SU-DHL-6 (cell line): ENCODE measurements around the gene PTPRN2.

Experiments
- H2AFZ ChIP-seq: fragments of 200-600 bp; sonication (generic); 2 replicates; pipeline ENCODE4 v1.6.1; 2014; ENCODE audit warnings: low read depth, mild to moderate bottlenecking, moderate library complexity, mixed read lengths, antibody characterized with exemption, low read length; ENCODE audit not compliant: severe bottlenecking
- H3F3A ChIP-seq: fragments of 200-600 bp; shearing (Covaris generic); 2 replicates; pipeline ENCODE4 v1.6.0; 2016; ENCODE audit warnings: antibody characterized with exemption, mild to moderate bottlenecking; ENCODE audit not compliant: insufficient read depth
- H3K27ac ChIP-seq: fragments of 200-600 bp; sonication (generic); 2 replicates; pipeline ENCODE4 v1.5.1; 2016; ENCODE audit warnings: low read depth, mild to moderate bottlenecking, low read length, moderate library complexity, mixed read lengths
- H3K27me3 ChIP-seq: fragments of 200-600 bp; sonication (generic), shearing (Covaris generic); 2 replicates; pipeline ENCODE4 v1.6.0; 2014; ENCODE audit warnings: mild to moderate bottlenecking, low read length
- H3K36me3 ChIP-seq: fragments of 200-600 bp; sonication (generic); 2 replicates; pipeline ENCODE4 v1.6.1; 2014; ENCODE audit warnings: mild to moderate bottlenecking, low read length, mixed read lengths
- H3K4me2 ChIP-seq: fragments of 300-600, 200-600 bp; shearing (Covaris generic), sonication (generic); 2 replicates; pipeline ENCODE4 v1.6.0; 2014; ENCODE audit warnings: low read length, low read depth, mild to moderate bottlenecking; ENCODE audit not compliant: poor library complexity, severe bottlenecking
- H3K4me3 ChIP-seq: fragments of 200-600 bp; sonication (generic); 2 replicates; pipeline ENCODE4 v1.5.1; 2014; ENCODE audit warnings: antibody characterized with exemption, low read length, mild to moderate bottlenecking, mixed read lengths; ENCODE audit not compliant: insufficient read depth, poor library complexity, severe bottlenecking
- H3K79me2 ChIP-seq: fragments of 200-600 bp; sonication (generic); 2 replicates; pipeline ENCODE4 v1.6.1; 2014; ENCODE audit warnings: mild to moderate bottlenecking, low read length, moderate library complexity; ENCODE audit not compliant: insufficient read depth
- H3K9ac ChIP-seq: fragments of 200-600 bp; sonication (generic); 2 replicates; pipeline ENCODE4 v1.7.0; 2014; ENCODE audit warnings: mild to moderate bottlenecking, low read length
- H3K9me2 ChIP-seq: fragments of 200-600 bp; sonication (generic); replicated peaks from 2 replicates; pipeline ENCODE4 v1.6.1; 2014; ENCODE audit warnings: low read length; ENCODE audit not compliant: insufficient read depth
- H3K9me3 ChIP-seq: fragments of 200-600 bp; sonication (generic); 2 replicates; pipeline ENCODE4 v1.6.1; 2014; ENCODE audit warnings: low read length, mixed read lengths; ENCODE audit not compliant: insufficient read depth
- H4K20me1 ChIP-seq: fragments of 200-600 bp; sonication (generic); 2 replicates; pipeline ENCODE4 v1.6.1; 2014; ENCODE audit warnings: low read depth, mild to moderate bottlenecking, antibody characterized with exemption, low read length, moderate library complexity, mixed read lengths
- CTCF ChIP-seq: fragments of 200-600 bp; sonication (generic); IDR thresholded peaks from one replicate; pipeline ENCODE4 v1.5.1; 2017; ENCODE audit warnings: antibody characterized with exemption, mild to moderate bottlenecking, low read length, moderate library complexity; ENCODE audit not compliant: insufficient read depth, poor library complexity, severe bottlenecking
- EZH2phosphoT487 ChIP-seq: fragments of 200-600 bp; sonication (generic), shearing (Covaris generic); conservative IDR thresholded peaks from 2 replicates; pipeline ENCODE4 v1.6.1; 2018; ENCODE audit warnings: mild to moderate bottlenecking, antibody characterized with exemption, low read length, moderate library complexity, mixed read lengths

The PTPRN2 gene

GRCh38 chr7:157966490-157966889 lies 621.1 kb downstream of the PTPRN2 start:
- no peak overlapping the region for H3K9ac ChIP-seq
- H3F3A ChIP-seq = no peaks in the 10 kb centered on the region
- no peak overlapping the region for H2AFZ ChIP-seq
- H3K4me2 ChIP-seq = no peak overlapping the region
- no peaks in the 10 kb centered on the region for H3K79me2 ChIP-seq
- H4K20me1 ChIP-seq = no peaks in the 10 kb centered on the region
- peaks cover 4% of the 10 kb centered on the region; the same call in 1 of the 2 replicates for H3K9me3 ChIP-seq
- no peaks in the 10 kb centered on the region for H3K9me2 ChIP-seq
- no peak overlapping the region for H3K4me3 ChIP-seq
- H3K27ac ChIP-seq = no peak overlapping the region
- TF ChIP-seq EZH2phosphoT487 = no peak
- TF ChIP-seq CTCF = no peak
- no peaks in the 10 kb centered on the region for H3K27me3 ChIP-seq
- no peaks in the 10 kb centered on the region for H3K36me3 ChIP-seq

DNA sequence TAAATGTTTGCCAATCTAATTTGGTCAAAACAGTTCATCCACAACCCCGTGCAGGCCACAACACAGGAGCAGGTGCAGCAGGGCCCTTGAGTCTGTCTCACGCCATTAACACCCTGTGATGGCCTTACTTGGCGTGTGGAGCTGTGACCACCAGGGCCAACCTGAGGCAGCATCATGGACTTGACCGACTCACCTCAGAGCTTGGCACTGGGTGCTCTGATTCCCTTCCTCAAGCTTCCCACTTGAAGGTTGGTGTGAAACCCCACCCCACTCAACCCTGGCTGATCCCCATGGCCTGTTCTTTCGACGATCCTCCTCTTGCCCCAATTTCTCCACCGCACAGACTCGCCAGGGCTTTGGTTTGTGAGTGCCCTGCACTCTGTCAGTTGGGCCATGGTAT lies 623.1 kb downstream of the PTPRN2 start:
- H3K4me2 ChIP-seq = no peak overlapping the region
- no peaks in the 10 kb centered on the region for H3F3A ChIP-seq
- H3K9me2 ChIP-seq = no peaks in the 10 kb centered on the region
- H2AFZ ChIP-seq = no peak overlapping the region
- no peaks in the 10 kb centered on the region for H3K79me2 ChIP-seq
- H4K20me1 ChIP-seq = no peaks in the 10 kb centered on the region
- TF ChIP-seq CTCF = no peak
- no peak for TF ChIP-seq EZH2phosphoT487
- no peaks in the 10 kb centered on the region for H3K9me3 ChIP-seq
- no peaks in the 10 kb centered on the region for H3K27me3 ChIP-seq
- H3K36me3 ChIP-seq = no peaks in the 10 kb centered on the region
- no peak overlapping the region for H3K9ac ChIP-seq
- no peak overlapping the region for H3K27ac ChIP-seq
- no peak overlapping the region for H3K4me3 ChIP-seq

DNA sequence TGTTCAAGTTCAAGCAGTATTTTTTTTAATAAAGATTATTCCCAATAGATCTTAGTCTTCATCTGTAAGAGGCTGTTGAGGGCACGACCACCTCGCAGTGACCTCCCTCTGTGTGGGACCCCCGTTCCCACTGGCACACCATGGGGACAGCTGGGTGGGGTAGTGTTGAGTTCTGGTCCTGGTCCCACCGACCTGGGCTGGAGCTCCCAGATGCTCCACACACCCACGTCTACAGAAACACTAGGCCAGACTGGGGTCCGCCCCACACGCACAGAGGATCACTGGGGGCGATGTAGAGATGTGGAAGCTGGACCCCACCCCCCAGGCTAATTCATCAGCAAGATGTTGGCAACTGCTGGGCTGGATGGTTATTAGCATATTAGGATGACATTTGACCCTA lies 623.6 kb downstream of the PTPRN2 start:
- Histone ChIP-seq H3K27ac (no peak overlapping the region), H3K79me2 (no peaks in the 10 kb centered on the region), H3K27me3 (no peaks in the 10 kb centered on the region), H2AFZ (no peak overlapping the region), H3F3A (no peaks in the 10 kb centered on the region), H3K36me3 (no peaks in the 10 kb centered on the region), H3K9ac (no peak overlapping the region), H3K4me3 (no peak overlapping the region), H3K4me2 (no peak overlapping the region), H3K9me2 (no peaks in the 10 kb centered on the region), H4K20me1 (no peaks in the 10 kb centered on the region), H3K9me3 (no peaks in the 10 kb centered on the region)
- TF ChIP-seq CTCF = no peak
- TF ChIP-seq EZH2phosphoT487 = no peak

- Histone ChIP-seq H3K36me3 (no peaks in the 10 kb centered on the region), H3K9me2 (no peaks in the 10 kb centered on the region), H3K9ac (no peak overlapping the region), H3K4me3 (no peak overlapping the region), H3K27me3 (no peaks in the 10 kb centered on the region), H3K27ac (no peak overlapping the region), H2AFZ (no peak overlapping the region), H3F3A (no peaks in the 10 kb centered on the region), H3K79me2 (no peaks in the 10 kb centered on the region), H3K9me3 (no peaks in the 10 kb centered on the region), H3K4me2 (no peak overlapping the region), H4K20me1 (no peaks in the 10 kb centered on the region)
- TF ChIP-seq CTCF (no peak), EZH2phosphoT487 (no peak)
Measured at GRCh38 chr7:157963526-157963925, 624.1 kb downstream of the PTPRN2 start.
